Lower leg skin (tissue), 3 donors: ENCODE results near the gene GRN.

Experiments
- POLR2A ChIP-seq, 2 donors: fragments of 450-650 bp; IDR thresholded peaks; one replicate each; pipeline ENCODE4 v1.6.1; 2016 to 2017; ENCODE audit warnings: antibody characterized with exemption in 2 of 2, mild to moderate bottlenecking in 1 of 2, moderate library complexity in 1 of 2
- TF ChIP-seq, protein P1 (sequence below), 3 donors: fragments of 450-650 bp; IDR thresholded peaks; one replicate each; pipeline ENCODE4 v1.5.1; 2016; ENCODE audit warnings: antibody characterized with exemption in 3 of 3, mild to moderate bottlenecking in 3 of 3, moderate library complexity in 2 of 3

GRCh38 chr17:44385287-44386181 is 40.4 kb downstream of the GRN start:
- TF ChIP-seq, protein P1, sequence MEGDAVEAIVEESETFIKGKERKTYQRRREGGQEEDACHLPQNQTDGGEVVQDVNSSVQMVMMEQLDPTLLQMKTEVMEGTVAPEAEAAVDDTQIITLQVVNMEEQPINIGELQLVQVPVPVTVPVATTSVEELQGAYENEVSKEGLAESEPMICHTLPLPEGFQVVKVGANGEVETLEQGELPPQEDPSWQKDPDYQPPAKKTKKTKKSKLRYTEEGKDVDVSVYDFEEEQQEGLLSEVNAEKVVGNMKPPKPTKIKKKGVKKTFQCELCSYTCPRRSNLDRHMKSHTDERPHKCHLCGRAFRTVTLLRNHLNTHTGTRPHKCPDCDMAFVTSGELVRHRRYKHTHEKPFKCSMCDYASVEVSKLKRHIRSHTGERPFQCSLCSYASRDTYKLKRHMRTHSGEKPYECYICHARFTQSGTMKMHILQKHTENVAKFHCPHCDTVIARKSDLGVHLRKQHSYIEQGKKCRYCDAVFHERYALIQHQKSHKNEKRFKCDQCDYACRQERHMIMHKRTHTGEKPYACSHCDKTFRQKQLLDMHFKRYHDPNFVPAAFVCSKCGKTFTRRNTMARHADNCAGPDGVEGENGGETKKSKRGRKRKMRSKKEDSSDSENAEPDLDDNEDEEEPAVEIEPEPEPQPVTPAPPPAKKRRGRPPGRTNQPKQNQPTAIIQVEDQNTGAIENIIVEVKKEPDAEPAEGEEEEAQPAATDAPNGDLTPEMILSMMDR (IDR thresholded peaks at IDR 0.05), result no peak
- no peak for TF ChIP-seq POLR2A (IDR thresholded peaks at IDR 0.05)
